Measurements from ENCODE around the gene TNFRSF25.

DNA sequence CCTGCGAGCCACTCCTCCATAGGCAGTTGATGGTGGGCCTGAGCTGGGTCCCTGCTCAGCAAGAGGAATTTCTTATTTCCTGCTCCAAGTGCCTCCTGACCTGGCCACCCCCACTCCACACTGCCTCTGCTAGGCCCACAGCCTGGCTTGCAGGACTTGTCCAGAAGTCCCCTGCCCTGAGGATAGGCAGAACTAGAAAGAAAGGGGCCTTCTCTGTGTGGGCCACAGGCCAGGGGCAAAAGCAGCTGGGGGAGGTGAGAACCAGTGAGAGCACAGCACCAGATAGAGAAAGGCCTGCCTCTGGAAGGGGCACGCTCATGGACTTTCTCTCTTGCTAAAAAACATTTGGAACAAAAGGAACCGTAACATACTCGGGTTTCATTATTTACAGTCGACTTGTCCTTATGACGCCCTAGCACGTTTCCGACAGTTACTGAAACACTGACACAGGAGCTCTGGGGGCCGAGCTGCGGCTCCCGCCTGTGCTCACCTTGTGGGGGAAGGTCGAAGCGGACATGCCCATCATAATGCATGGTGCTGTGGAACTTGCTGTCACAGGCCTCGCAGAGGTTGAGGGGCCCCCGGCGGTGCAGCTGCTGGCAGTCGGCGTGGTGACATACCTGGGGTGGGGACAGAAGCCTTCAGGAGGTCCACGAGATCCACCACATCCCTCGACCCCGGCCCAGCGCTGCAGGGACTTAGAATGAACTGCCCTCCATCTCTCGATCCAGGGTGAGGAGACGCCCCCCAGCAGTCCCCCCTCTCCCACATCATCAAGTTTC, 11.3 kb upstream of the TNFRSF25 start:
- TF ChIP-seq, protein P1, sequence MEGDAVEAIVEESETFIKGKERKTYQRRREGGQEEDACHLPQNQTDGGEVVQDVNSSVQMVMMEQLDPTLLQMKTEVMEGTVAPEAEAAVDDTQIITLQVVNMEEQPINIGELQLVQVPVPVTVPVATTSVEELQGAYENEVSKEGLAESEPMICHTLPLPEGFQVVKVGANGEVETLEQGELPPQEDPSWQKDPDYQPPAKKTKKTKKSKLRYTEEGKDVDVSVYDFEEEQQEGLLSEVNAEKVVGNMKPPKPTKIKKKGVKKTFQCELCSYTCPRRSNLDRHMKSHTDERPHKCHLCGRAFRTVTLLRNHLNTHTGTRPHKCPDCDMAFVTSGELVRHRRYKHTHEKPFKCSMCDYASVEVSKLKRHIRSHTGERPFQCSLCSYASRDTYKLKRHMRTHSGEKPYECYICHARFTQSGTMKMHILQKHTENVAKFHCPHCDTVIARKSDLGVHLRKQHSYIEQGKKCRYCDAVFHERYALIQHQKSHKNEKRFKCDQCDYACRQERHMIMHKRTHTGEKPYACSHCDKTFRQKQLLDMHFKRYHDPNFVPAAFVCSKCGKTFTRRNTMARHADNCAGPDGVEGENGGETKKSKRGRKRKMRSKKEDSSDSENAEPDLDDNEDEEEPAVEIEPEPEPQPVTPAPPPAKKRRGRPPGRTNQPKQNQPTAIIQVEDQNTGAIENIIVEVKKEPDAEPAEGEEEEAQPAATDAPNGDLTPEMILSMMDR (conservative IDR thresholded peaks at IDR 0.05), result no peak
- TF ChIP-seq ZFX (IDR thresholded peaks at IDR 0.05), result no peak

All from C4-2B (cell line).